GOT3 (cell line): ENCODE measurements around the gene NRG2.

Experiments
- DNase-seq: peaks from one replicate; lab custom pipeline; 2025; ENCODE audit warnings: mixed read lengths; lab: John Stamatoyannopoulos, UW

Gene NRG2

GRCh38 chr5:139904566-139904815 lies 138.6 kb downstream of the NRG2 start:
- no peak for DNase-seq

GRCh38 chr5:139903795-139904565 lies 139.1 kb downstream of the NRG2 start:
- DNase-seq, result no peak

- no peak for DNase-seq
These were observed 139.7 kb downstream of the NRG2 start for GRCh38 chr5:139903450-139903794.

- no peak for DNase-seq
These were observed 141.1 kb downstream of the NRG2 start for GRCh38 chr5:139901986-139902385.

GRCh38 chr5:139901251-139901575 lies 141.9 kb downstream of the NRG2 start:
- no peak for DNase-seq

- no peak for DNase-seq
These were observed 142.4 kb downstream of the NRG2 start for GRCh38 chr5:139900546-139901250.

GRCh38 chr5:139898981-139899380 lies 144.1 kb downstream of the NRG2 start:
- DNase-seq, result no peak

GRCh38 chr5:139897982-139898381 lies 145.1 kb downstream of the NRG2 start:
- no peak for DNase-seq

- no peak for DNase-seq
These were observed 145.8 kb downstream of the NRG2 start for GRCh38 chr5:139897342-139897741.

GRCh38 chr5:139896718-139897117 lies 146.4 kb downstream of the NRG2 start:
- no peak for DNase-seq

GRCh38 chr5:139895647-139896046 lies 147.5 kb downstream of the NRG2 start:
- no peak for DNase-seq

GRCh38 chr5:139895046-139895445 lies 148.1 kb downstream of the NRG2 start:
- DNase-seq, result no peak

- DNase-seq, result no peak
These were observed 149.2 kb downstream of the NRG2 start for GRCh38 chr5:139893873-139894272.

- DNase-seq, result no peak
These were observed 153.7 kb downstream of the NRG2 start for GRCh38 chr5:139889410-139889809.

- DNase-seq, result no peak
These were observed 154.7 kb downstream of the NRG2 start for GRCh38 chr5:139888370-139888769.

GRCh38 chr5:139886213-139886612 lies 156.9 kb downstream of the NRG2 start:
- DNase-seq, result no peak

- DNase-seq, result no peak
These were observed 157.3 kb downstream of the NRG2 start for GRCh38 chr5:139885857-139886208.

- no peak for DNase-seq
These were observed 157.8 kb downstream of the NRG2 start for GRCh38 chr5:139885172-139885856.

GRCh38 chr5:139884734-139885133 lies 158.4 kb downstream of the NRG2 start:
- DNase-seq, result no peak

- DNase-seq, result no peak
These were observed 159.0 kb downstream of the NRG2 start for GRCh38 chr5:139884144-139884543.

GRCh38 chr5:139882961-139883539 lies 160.0 kb downstream of the NRG2 start:
- no peak for DNase-seq

- DNase-seq, result no peak
These were observed 160.8 kb downstream of the NRG2 start for GRCh38 chr5:139882316-139882715.

- DNase-seq, result no peak
These were observed 161.9 kb downstream of the NRG2 start for GRCh38 chr5:139881143-139881733.
